SHP77 (cell line): Measurements from ENCODE around the gene CTCFL.

ENCODE experiments used
- DNase-seq, 2 experiments: peaks; one replicate each; lab custom pipeline; 2025; lab: John Stamatoyannopoulos, UW

The CTCFL gene

DNA sequence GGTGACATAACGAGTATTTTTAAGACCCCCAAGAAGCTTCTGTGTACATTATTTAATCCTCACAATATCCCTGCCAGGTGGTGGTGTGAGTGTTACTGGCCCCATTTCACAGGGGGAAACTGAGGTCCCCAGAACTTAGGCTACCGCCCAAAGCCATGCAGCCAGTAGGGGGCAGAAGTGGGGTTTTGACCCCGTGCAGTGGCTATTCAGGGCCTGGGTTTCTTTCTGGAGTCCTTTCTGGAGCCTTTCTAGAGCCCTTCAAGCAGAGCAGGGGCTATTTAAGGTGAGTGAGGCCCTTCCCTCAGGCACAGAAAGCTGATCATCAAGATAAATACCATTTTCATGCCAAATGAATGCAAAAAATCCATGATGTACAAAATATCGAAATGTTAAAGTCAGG is 59.0 kb downstream of the CTCFL start:
- DNase-seq, result no peak

GRCh38 chr20:57465486-57465885 is 59.5 kb downstream of the CTCFL start:
- no peak for DNase-seq

- peak in 1 of 2 experiments; percentile 57 for DNase-seq
Measured at GRCh38 chr20:57464642-57465211, 60.2 kb downstream of the CTCFL start.

GRCh38 chr20:57462781-57463180 is 62.2 kb downstream of the CTCFL start:
- no peak for DNase-seq

GRCh38 chr20:57461726-57462125 is 63.2 kb downstream of the CTCFL start:
- no peak for DNase-seq

DNA sequence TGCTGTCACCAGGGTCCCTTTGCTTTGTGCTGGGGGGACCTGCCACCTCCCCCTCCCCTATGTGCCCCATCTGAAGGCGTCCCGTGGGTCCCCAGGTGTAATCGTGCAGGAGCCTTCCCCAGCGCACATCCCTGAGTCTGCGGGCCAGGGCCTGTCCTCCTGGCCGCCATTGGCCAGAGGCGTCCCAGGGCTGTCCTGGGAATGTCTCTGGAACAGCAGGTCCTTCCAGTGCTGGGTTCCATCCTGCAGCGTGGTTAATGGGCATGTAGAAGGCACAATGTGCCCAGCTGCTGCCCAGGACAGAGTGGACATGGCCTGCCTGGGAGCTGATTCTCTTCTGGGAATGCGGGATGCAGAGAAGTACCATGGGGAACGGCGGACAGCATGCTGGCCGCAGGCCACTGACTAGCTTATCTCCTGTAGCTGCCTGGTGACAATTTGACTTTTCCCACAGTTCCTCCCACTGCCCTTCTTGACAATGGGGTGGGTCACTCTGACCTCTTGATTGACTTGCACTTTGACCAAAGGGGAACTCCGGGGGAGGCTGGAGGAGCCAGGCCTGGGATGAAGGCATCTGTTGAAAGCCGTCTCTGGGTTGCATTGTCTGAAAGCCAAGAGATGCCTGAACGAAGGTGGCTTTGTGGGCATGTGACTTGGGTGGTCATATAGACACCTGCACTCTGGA is 64.0 kb downstream of the CTCFL start:
- DNase-seq, result no peak

GRCh38 chr20:57459897-57460296 is 65.0 kb downstream of the CTCFL start:
- no peak for DNase-seq

GRCh38 chr20:57459278-57459677 is 65.7 kb downstream of the CTCFL start:
- DNase-seq, result no peak

DNA sequence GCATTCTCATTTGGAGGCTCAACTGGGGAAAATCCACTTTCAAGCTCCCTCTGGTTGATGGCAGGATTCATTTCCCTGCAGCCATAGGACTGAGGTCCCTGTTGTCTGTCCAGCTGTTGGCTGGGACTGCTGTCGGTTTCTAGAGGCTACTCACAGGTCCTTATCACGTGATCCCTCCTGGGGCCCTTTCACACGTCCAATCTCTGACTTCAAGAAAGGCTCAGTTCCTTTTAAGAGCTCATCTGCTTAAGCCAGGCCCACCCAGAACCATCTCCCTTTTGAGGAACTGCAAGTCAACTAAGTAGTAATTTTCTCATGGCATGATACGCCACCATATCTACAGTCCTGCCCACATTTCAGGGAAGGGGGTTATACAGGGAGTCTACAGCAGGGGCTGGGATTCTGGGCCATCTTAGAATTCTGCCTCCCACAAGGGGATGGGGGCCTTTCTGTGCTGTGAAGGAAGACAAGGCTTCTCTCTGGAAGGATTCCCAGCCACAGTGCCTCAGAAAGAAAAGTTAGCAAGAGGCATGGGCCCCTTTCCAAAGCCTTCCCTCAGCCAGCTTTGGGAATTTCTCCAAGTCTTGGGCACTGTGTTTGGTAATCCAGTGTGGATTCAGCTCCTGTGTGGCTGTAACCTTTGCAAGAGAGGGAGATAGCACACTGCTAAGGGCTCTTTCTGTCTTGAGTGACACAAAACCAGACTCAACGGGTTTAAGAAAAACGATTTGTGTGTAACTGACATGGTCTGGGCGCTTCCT is 66.4 kb downstream of the CTCFL start:
- DNase-seq, result no peak

- no peak for DNase-seq
Measured at GRCh38 chr20:57457243-57458095, 67.5 kb downstream of the CTCFL start.

- no peak for DNase-seq
Measured at GRCh38 chr20:57456116-57456515, 68.8 kb downstream of the CTCFL start.

- no peak for DNase-seq
Measured at GRCh38 chr20:57455386-57455785, 69.6 kb downstream of the CTCFL start.

GRCh38 chr20:57451795-57452661 is 72.9 kb downstream of the CTCFL start:
- DNase-seq, result no peak

GRCh38 chr20:57451431-57451794 is 73.5 kb downstream of the CTCFL start:
- DNase-seq, result no peak

- no peak for DNase-seq
Measured at GRCh38 chr20:57450931-57451330, 74.0 kb downstream of the CTCFL start.

DNA sequence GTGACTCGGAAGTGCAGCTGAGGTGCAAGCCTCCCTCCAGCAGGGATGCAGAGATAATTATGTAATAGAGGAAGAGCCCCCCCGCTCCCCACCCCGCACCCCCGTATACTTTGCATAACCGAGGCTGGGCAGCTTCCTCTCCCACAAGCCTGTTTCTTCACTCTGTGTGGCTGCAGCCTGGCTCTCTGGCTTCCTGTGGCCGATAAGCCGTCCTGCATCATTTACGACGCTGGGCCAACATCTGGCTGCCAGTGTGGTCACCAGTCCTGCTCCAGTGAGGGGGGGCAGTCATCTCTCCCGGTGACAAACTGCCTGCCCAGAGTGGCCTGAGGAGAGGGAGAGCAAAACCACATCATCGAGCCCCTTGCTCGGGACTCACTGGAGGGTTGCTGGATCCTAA is 74.5 kb downstream of the CTCFL start:
- DNase-seq, result no peak

DNA sequence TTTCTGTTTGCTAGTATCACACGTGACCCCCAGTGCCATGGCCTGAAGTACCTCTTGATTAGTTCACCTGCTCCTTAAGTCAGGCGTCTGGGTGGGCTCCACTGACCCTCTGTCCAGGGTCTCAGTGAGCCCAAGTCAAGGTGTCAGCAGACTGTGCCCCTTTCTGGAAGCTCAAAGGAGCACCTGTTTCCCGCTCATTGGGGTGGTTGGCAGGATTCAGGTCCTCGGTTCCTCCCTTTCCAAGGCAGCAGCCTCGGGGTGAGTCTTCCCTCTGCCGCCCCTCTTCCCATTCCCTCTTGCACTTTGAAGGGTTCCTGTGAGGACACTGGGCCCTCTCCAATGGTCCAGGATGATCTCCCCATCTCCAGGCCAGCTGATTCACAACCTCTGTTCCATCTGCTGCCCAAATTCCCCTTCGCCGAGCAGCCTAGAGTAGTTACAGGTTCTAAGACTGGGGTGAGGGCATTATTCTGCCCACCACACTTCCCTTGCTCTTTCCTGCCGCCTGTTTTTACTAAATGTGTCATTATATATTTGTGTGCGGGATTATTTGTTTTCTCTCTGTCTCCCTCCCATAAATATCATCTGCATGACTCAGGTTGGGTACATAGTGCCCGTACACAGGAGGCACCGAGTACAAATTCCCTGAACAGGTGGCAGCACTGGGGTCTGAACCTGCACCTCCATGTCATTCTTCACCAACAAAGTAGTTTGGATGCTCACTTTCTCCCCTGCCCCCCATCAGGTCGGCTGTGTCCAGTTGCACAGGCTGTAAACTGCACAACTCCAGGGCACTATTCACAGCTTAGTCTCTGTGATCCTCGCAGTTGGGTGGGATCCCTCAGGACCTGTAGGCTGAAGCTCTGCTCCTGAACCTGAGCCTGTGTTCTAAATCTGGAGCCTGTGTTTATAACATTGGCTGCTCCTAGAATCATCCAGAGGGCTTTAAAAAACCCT is 75.3 kb downstream of the CTCFL start:
- DNase-seq, result no peak

- no peak for DNase-seq
Measured at GRCh38 chr20:57448764-57449354, 76.1 kb downstream of the CTCFL start.
